IPS-20b (cell line): ENCODE measurements around the gene PARD3B.

Source experiments
- H3K27ac ChIP-seq: one replicate; pipeline ENCODE4 v1.5.1; 2013; ENCODE audit warnings: low read length
- H3K27me3 ChIP-seq: 2 replicates; pipeline ENCODE4 v1.6.1; 2013; ENCODE audit warnings: mild to moderate bottlenecking, low read length, inconsistent platforms; ENCODE audit not compliant: insufficient read depth
- H3K36me3 ChIP-seq: 2 replicates; pipeline ENCODE4 v1.6.1; 2013; ENCODE audit warnings: low read depth, mild to moderate bottlenecking, inconsistent platforms, low read length, moderate library complexity; ENCODE audit not compliant: insufficient read depth
- H3K4me1 ChIP-seq: 2 replicates; pipeline ENCODE4 v1.6.1; 2013; ENCODE audit warnings: mild to moderate bottlenecking, control low read depth, inconsistent platforms, low read length, moderate library complexity; ENCODE audit not compliant: insufficient read depth
- H3K4me3 ChIP-seq: 2 replicates; pipeline ENCODE4 v1.5.1; 2013; ENCODE audit warnings: mild to moderate bottlenecking, low read length, inconsistent platforms
- H3K9ac ChIP-seq: 2 replicates; pipeline ENCODE4 v1.6.1; 2013; ENCODE audit warnings: low read depth, mild to moderate bottlenecking, inconsistent platforms, low read length, moderate library complexity
- H3K9me3 ChIP-seq: 2 replicates; pipeline ENCODE4 v1.6.1; 2013; ENCODE audit warnings: mild to moderate bottlenecking, low read depth, low read length, inconsistent platforms; ENCODE audit not compliant: insufficient read depth

The PARD3B gene

DNA sequence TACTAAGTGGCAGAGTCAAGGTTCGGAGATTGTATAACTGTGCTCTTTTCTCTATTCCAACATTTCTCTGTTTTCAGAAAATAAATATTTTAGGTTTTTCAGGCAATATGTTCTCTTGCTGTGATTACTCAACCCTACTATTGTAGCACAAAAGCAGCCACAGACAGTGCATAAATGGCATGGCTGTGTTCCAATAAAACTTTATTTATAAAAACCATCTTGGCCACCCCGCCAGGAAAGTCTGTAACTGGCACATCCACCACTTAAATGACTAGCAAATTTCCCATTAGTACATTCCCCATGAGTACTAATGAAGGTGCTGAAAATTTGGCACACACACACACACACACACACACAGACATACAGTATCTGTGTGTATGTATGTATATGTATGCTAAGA lies 30.8 kb upstream of the PARD3B start:
- Histone ChIP-seq H3K4me3 (no peak overlapping the region), H3K27ac (no peak overlapping the region), H3K9me3 (no peaks in the 10 kb centered on the region), H3K36me3 (no peaks in the 10 kb centered on the region), H3K27me3 (no peaks in the 10 kb centered on the region), H3K9ac (no peak overlapping the region), H3K4me1 (no peaks in the 10 kb centered on the region; the same call in 1 of the 2 replicates)

- Histone ChIP-seq H3K4me3 (no peak overlapping the region), H3K9me3 (no peaks in the 10 kb centered on the region), H3K27ac (no peak overlapping the region), H3K4me1 (no peaks in the 10 kb centered on the region; the same call in 1 of the 2 replicates), H3K9ac (no peak overlapping the region), H3K36me3 (no peaks in the 10 kb centered on the region), H3K27me3 (no peaks in the 10 kb centered on the region)
Measured at GRCh38 chr2:204515416-204515815, 29.9 kb upstream of the PARD3B start.

GRCh38 chr2:204517154-204517553 lies 28.1 kb upstream of the PARD3B start:
- Histone ChIP-seq H3K4me3 (no peak overlapping the region), H3K4me1 (no peaks in the 10 kb centered on the region; the same call in 1 of the 2 replicates), H3K9me3 (no peaks in the 10 kb centered on the region), H3K27me3 (no peaks in the 10 kb centered on the region), H3K27ac (no peak overlapping the region), H3K9ac (no peak overlapping the region), H3K36me3 (no peaks in the 10 kb centered on the region)

DNA sequence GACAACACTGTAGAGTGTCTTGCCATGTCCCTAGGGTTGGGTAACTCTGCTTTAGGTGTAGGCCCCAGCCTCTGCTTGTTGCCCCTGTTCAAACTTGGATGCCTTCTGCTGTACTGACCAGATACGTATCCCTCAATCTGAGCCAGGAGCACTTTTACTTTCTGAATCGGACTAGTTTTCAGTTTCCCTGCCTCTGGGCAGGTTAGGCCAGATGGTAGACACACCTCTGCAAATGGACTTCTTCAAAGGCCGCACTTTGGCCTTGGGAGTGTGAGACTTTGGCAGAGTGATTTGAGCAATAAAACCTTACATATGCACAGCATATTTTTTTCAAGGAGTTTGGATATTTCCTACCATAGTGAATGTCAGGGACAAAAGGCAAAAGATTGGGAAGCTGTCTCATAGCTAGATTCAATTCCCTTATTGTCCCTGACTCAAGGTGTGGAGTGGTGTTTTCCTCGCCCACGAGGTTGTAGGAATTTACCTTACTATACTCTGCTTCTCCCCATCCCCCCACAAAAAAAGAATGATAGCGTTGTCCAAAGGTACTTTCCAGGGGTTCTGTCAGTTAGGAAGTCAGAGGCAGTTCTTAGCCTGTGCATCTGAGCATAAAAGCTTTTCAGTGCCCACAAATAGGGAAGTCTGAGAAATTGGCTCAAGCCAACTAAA lies 15.3 kb upstream of the PARD3B start:
- no peaks in the 10 kb centered on the region for H3K36me3 ChIP-seq
- H3K9ac ChIP-seq: no peak overlapping the region
- H3K4me3 ChIP-seq: no peak overlapping the region
- no peak overlapping the region for H3K27ac ChIP-seq
- H3K27me3 ChIP-seq: no peaks in the 10 kb centered on the region
- no peaks in the 10 kb centered on the region for H3K9me3 ChIP-seq
- no peaks in the 10 kb centered on the region for H3K4me1 ChIP-seq

DNA sequence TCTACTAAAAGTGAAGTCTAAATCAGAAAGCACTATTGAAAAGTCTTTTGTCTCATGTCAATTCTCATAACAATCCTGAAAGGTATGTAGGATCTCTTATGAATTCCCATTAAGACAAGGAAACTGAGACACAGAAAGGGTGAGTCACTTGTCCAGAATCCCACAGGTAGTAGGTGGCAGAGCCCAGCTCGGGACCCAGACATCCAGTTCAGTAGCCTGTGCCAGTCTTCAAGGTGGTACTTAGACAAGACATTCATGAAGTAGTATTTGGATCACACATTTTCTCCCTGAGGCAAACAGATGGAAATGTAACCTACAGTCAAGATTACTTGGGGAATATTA lies 14.8 kb upstream of the PARD3B start:
- Histone ChIP-seq H3K9ac (no peak overlapping the region), H3K27ac (no peak overlapping the region), H3K4me3 (no peak overlapping the region), H3K36me3 (no peaks in the 10 kb centered on the region), H3K4me1 (no peaks in the 10 kb centered on the region), H3K9me3 (no peaks in the 10 kb centered on the region), H3K27me3 (no peaks in the 10 kb centered on the region)

GRCh38 chr2:204533629-204534370 lies 11.5 kb upstream of the PARD3B start:
- no peak overlapping the region for H3K4me3 ChIP-seq
- H3K9me3 ChIP-seq: no peaks in the 10 kb centered on the region
- no peak overlapping the region for H3K27ac ChIP-seq
- no peaks in the 10 kb centered on the region for H3K27me3 ChIP-seq
- H3K9ac ChIP-seq: no peak overlapping the region
- no peaks in the 10 kb centered on the region for H3K36me3 ChIP-seq
- H3K4me1 ChIP-seq: peaks cover 9% of the 10 kb centered on the region; the same call in 1 of the 2 replicates

DNA sequence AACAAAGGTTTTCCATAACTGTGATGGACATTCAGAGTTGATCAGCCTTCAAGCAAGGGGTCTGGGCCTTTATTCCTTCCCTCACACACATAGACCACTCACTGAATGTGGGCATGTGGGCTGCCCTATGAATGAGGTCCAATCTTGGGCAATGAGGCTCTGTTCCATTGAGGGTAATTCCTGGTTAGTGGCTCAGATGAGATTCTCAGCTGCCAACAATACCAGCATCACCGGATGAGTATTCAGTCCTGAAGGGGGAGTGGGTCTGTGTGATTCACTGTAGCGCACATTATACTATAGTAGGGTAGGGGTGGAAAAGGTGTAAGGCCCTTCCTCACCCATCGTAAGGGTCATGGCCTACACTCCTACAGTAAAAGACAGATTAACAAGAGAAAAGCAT lies 9.9 kb upstream of the PARD3B start:
- Histone ChIP-seq H3K27me3 (no peaks in the 10 kb centered on the region), H3K4me1 (peaks cover 9% of the 10 kb centered on the region; the same call in 1 of the 2 replicates), H3K27ac (no peak overlapping the region), H3K9me3 (no peaks in the 10 kb centered on the region), H3K9ac (no peak overlapping the region), H3K4me3 (no peak overlapping the region), H3K36me3 (no peaks in the 10 kb centered on the region)

- Histone ChIP-seq H3K9me3 (no peaks in the 10 kb centered on the region), H3K9ac (no peak overlapping the region), H3K4me1 (peaks cover 9% of the 10 kb centered on the region; the same call in 1 of the 2 replicates), H3K27ac (no peak overlapping the region), H3K27me3 (no peaks in the 10 kb centered on the region), H3K36me3 (no peaks in the 10 kb centered on the region), H3K4me3 (no peak overlapping the region)
Measured at GRCh38 chr2:204535764-204536163, 9.5 kb upstream of the PARD3B start.

GRCh38 chr2:204538182-204539018 lies 6.9 kb upstream of the PARD3B start:
- H3K9ac ChIP-seq: peak overlapping the region; percentile 39; the same call in 1 of the 2 replicates
- H3K27ac ChIP-seq: no peak overlapping the region
- peak overlapping the region; percentile 24; the same call in 1 of the 2 replicates for H3K4me3 ChIP-seq

GRCh38 chr2:204539019-204539385 lies 6.3 kb upstream of the PARD3B start:
- no peak overlapping the region for H3K9ac ChIP-seq
- H3K27ac ChIP-seq: no peak overlapping the region

More at GRCh38 chr2:204538182-204539018, 6.9 kb upstream of the PARD3B start:
- Histone ChIP-seq H3K9me3 (no peaks in the 10 kb centered on the region), H3K36me3 (no peaks in the 10 kb centered on the region), H3K4me1 (peaks cover 9% of the 10 kb centered on the region; the same call in 1 of the 2 replicates), H3K27me3 (peaks cover 7% of the 10 kb centered on the region)

DNA sequence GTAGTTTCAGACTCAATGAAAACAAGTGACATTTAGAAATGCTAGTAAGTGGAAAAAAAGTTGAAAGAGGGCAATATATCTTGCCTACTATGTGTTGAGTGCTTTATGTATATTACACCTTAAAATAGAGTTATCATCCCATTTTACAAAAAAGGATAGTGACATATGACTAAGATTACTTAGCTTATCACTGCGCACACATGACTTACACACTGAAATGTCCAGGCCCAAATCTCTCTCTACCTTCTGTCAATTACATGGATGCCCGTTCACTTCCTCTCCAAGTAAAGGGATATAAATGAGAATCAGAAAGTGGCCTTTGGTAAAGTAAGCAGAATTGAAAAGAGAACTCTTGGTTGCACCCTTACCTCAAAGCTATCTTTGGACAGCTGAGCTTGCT lies 3.6 kb upstream of the PARD3B start:
- no peak overlapping the region for H3K9ac ChIP-seq
- H3K27me3 ChIP-seq: peaks cover 33% of the 10 kb centered on the region
- H3K4me1 ChIP-seq: peaks cover 17% of the 10 kb centered on the region; the same call in 1 of the 2 replicates
- no peaks in the 10 kb centered on the region for H3K9me3 ChIP-seq
- H3K4me3 ChIP-seq: no peak overlapping the region
- no peaks in the 10 kb centered on the region for H3K36me3 ChIP-seq
- no peak overlapping the region for H3K27ac ChIP-seq

More at GRCh38 chr2:204539019-204539385, 6.3 kb upstream of the PARD3B start:
- Histone ChIP-seq H3K9me3 (no peaks in the 10 kb centered on the region), H3K36me3 (no peaks in the 10 kb centered on the region), H3K4me3 (no peak overlapping the region), H3K4me1 (peaks cover 9% of the 10 kb centered on the region; the same call in 1 of the 2 replicates), H3K27me3 (peaks cover 13% of the 10 kb centered on the region)
